GM18868 (cell line): Measurements from ENCODE around the gene EIF2S1.
"Not testable (repeated sequence)": the region's sequence is repeated elsewhere in the genome, so short reads cannot be mapped to it uniquely, and the experiment has no call there.

Experiments
- ATAC-seq: cut with Tn5 transposase; IDR thresholded peaks from one replicate; pipeline ENCODE4 v1.9.1; 2021; ENCODE audit warnings: mild to moderate bottlenecking, moderate library complexity; ENCODE audit not compliant: unreplicated experiment

The EIF2S1 gene

DNA sequence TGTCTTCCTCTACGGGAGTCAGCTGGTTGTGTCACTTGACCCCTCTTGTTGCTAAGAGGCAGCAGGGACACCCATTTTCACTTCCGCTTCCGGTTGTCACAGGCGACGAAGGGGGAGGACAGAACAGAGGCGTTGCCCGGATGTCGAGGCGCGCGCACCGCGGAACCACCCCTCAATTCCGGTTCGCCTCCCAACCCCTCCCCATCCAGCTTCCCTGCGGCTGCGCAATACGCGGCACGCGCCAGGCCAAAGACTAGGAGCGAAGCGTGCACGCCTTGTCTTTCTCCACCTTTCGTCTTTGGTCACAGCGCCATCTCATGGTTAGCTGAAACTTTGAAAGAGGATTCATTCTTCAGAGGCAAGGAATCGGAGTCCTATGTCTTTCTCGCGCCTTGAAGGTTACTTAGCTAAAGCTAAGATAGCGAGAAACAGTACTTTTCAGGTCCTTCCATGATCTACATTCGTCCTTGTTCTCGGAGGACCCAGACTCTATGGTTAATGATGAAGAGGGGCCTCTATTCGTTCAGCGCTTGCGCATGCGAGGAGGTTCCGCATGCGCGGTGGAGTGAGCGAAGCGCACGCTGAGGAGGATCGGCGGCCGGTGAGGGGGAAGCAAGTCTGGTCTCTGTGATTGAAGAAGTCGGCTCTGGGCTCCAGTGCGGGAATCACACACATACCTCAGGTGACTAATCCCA, at the start of gene EIF2S1, which contains the start of gene ATP6V1D:
Gene EIF2S1, plus strand, starts transcription at position 554 of the 695 bp plus-strand sequence. CDS start 4,440 bp downstream, outside the sequence.
Gene ATP6V1D, minus strand, starts transcription at position 30 of the 695 bp plus-strand sequence. CDS start 106 bp downstream, outside the sequence.
- peak; percentile 90 for ATAC-seq

DNA sequence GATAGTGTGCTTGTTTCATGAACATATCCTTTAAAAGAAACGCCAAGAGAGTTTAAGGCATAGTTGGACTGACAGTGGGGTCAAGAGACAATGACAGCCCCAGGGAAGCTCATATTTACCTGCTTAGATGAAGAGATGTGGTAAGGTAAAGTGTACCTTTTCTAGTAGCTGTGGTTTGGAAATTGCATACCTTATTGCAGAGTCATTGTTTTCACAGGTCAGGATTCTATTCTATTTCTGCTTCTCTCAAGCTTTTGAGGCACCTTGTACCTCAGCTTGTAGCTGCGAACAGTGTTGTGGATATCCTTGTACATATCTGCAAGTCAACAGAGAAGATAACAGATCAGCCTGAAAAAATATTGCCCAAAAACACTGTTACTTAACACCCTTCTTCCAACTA, 48.3 kb upstream of the EIF2S1 start:
- ATAC-seq: no peak

DNA sequence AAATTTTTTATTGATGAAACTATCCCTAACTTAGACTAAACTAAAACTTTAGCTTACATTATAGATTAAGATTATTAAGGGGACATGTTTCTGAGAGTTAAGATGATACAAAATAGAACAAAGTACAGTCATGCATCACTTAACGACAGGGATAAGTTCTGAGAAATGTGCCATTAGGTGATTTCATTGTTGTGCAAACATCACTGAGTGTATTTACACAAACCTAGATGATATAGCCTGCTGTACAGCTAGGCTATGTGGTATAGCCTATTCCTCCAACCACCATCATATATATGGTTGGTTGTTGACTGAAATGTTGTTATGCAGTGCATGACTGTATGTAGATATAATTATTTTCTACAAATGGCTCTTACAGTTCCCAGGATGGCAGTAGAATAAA, 47.0 kb upstream of the EIF2S1 start:
- no peak for ATAC-seq

GRCh38 chr14:67317822-67318221, 42.3 kb upstream of the EIF2S1 start:
- ATAC-seq: no peak

DNA sequence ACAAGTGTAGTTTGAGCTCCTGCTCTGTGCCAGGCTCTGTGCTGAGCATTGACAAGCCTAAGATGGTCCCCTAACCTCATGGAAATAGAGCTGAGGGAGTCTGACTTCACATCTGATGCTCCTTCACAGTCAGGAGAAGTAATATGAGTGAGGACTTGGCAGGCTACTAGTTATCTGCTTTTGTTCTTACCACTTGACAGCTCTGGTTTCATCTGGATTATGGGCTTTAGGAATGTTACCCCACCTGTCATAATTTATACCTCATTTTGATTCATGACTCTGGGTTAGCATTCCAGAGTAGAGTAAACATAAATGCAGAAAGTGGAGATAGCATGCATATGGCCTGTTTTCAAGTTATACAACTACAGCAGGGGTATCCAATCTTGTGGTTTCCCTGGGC, 41.0 kb upstream of the EIF2S1 start:
- no peak for ATAC-seq

GRCh38 chr14:67329666-67330065, 30.5 kb upstream of the EIF2S1 start:
- not testable (repeated sequence) for ATAC-seq

DNA sequence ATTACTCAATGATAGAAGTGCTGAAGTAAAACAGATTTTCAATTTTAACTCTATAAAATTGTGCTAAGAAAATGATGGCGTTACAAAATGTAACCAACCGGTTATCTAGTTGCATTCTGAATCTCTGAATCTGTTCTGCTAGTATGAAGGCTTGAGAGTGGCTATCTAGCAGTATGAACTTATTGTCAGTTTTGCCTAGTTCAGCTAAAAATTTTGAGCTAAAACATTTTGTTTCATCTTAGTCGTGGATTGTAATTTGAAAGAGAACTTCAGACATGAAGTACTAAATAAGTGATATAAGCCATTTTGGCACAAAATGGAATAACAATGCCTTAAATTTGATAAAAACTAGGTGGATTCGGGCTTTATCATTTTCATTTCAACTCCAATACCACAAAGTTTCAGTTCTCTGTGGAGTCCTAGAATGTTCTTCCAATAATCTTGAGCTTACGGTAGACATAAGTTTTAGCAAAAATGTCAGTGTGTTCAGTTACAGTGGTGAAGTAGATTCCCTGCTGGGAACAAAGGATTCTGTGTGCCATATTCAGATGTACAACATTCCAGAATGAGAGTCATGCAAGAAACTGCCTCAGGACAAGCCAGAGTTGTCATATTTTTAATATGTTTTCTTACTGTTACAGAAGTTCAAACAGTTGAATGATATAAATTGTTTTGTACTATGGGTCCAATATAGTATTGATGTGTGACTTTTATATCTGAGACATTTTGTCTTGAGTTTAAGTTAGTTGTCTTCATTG, 28.6 kb upstream of the EIF2S1 start:
- no peak for ATAC-seq

- ATAC-seq: no peak
Measured at GRCh38 chr14:67332468-67332867, 27.7 kb upstream of the EIF2S1 start.

GRCh38 chr14:67335781-67336180, 24.3 kb upstream of the EIF2S1 start:
- ATAC-seq: no peak

GRCh38 chr14:67341231-67341630, 18.9 kb upstream of the EIF2S1 start:
- ATAC-seq: not testable (repeated sequence)

DNA sequence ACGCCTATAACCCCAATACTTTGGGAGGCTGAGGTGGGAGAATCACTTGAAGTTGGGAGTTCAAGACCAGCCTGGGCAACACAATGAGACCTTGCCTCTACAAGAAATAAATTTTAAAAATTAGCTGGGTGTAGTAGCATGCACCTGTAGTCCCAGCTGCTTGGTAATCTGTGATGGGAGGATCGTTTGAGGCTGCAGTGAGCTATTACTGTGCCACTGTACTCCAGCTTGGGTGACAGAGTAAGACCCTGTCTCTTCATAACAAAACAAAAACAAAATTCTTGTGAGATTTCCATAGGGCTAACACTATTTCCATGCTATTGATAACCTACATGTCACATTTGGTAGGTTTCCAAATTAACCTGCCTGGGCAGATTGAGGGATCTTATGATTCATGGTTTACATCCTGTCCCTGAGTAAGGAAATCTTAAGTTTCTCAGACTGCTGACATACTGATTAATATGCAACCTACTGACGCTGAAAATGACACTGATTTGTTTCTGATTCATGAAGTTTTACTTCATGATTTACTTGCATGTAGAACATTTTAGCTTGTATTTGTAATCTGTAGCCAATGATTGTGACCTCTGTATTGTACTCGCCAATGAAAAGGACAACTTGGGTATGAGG, 16.4 kb upstream of the EIF2S1 start:
- ATAC-seq: no peak

- no peak for ATAC-seq
Measured at GRCh38 chr14:67345583-67345982, 14.5 kb upstream of the EIF2S1 start.

- no peak for ATAC-seq
Measured at GRCh38 chr14:67352055-67352454, 8.1 kb upstream of the EIF2S1 start.

DNA sequence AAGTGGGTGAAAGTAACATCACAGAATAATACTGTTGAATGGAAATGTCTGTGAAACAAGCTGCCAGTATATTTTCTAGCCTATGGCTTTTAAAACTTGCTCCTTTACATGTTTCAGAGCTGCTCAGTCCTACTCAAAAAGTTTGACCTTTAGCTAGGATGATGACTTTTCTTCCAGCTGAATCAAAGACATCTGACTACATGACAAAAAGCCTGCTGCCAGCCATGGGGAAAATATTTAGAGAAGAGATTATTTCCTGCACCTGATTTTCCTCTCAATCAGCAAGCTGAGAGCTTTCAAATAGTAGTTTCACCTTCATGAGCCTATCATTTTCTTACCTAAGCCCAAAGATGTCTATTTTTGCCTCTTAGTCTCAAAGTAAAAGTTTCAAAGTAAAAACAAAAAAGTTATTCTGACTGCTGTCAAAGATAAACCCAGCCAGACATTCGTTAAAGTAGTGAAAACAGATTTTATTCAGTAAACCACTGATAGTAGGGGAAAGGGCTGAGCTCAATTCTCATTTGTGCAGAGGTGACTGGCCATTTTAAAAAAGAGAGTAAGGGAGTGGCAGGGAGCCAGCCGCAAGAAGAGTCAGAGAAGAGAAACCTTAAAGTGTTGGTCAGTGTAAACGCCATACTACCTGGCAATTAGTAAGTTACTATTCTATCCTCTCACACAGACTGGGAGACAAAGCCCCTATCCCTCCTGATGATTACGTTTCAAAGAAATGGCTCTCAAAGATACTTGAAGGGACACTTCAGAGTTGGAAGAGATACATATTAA, 2.8 kb upstream of the EIF2S1 start:
- ATAC-seq: no peak

DNA sequence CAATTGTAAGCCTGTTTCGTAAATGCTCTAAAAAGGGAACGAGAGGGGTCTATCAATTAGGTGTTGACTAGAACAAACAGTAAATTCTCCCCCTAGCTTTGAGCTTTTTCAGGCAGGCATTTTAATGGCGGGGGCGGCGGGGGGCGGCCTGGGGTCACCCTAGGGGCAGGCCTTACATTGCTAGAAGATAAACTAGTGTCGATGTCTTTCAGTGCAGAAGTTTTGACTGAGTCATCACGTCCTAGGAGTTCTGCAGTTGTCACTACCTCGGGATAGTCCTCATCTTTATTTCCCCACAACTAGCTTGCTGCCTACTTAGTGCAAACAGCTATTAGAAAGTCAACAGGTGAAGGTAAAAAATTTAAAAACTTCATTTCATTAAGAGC, 2.2 kb upstream of the EIF2S1 start:
- ATAC-seq: no peak

GRCh38 chr14:67358924-67359774, 979 bp upstream of the EIF2S1 start:
- no peak for ATAC-seq

GRCh38 chr14:67360470-67361206, 510 bp downstream of the EIF2S1 start:
- ATAC-seq: peak; percentile 24

DNA sequence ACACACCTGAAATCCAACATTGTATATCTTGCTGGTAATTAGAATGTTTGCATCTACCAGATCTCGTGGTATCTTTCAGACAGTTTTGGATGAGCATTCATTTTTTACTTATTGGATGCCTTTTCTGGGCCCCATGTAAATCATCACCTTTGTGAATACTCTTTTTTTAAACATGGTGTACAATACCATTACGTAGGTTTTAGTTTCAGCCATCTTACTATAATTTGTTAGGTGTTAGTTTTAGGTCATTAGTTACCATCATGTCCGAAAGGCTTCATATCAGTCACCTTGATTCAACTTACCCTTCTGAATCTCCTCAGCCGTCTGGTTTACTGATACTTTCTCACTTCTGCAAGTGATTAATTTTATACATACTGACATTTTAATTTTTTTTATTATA, 5.3 kb downstream of the EIF2S1 start:
- ATAC-seq: no peak

GRCh38 chr14:67370830-67371229, 10.7 kb downstream of the EIF2S1 start:
- ATAC-seq: no peak
